ENCODE results near the gene MTA3. TPM values are rescaled to one million over a fixed set of nuclear protein-coding genes. Genes with fewer than 3 reads are reported as not detected.

MTA3 gene
- total and polyA plus RNA-seq, 9 of the 15 experiments (the other 6 are each of a cell fraction or from before 2014, with no cell fraction given): 12.4 to 39.6 (median 23.5) TPM

DNA sequence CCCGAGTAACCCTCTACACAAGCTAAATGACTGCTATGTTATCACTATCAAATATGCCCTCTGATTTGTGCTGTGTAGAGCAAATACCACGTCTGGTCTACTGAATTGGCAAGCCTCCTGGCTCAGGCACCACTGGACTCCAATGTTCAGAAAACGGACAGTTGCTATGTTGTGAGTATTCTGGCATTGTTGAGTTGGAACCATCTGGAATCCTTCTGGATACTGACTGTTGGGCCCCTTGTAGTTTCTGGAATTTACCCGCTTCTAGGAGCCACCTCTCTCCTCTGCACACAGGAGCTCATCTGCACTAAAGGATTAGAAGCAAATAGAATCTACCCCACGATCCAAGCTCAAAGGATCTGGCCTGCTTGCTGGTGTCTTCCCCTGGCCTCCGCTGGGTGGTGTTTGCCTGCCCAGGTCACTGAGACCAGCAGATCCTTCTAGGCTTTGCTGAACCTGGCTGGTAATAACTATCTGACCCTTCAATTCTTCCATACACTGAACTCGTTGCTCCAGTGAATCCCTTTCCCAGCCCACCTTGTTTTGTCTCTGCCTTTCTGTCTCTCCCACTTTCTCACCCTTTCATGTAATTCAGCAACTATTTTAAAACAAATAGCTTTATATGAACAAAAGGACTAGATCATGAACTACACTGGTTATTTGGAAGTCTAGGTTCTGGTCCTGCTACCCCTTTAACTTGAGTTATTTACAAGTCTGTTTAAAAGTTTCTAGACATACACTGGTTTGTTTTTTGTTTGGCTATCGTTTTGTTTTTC lies 226.0 kb downstream of the MTA3 start (continued):
- TF ChIP-seq, protein P1, sequence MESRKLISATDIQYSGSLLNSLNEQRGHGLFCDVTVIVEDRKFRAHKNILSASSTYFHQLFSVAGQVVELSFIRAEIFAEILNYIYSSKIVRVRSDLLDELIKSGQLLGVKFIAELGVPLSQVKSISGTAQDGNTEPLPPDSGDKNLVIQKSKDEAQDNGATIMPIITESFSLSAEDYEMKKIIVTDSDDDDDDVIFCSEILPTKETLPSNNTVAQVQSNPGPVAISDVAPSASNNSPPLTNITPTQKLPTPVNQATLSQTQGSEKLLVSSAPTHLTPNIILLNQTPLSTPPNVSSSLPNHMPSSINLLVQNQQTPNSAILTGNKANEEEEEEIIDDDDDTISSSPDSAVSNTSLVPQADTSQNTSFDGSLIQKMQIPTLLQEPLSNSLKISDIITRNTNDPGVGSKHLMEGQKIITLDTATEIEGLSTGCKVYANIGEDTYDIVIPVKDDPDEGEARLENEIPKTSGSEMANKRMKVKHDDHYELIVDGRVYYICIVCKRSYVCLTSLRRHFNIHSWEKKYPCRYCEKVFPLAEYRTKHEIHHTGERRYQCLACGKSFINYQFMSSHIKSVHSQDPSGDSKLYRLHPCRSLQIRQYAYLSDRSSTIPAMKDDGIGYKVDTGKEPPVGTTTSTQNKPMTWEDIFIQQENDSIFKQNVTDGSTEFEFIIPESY (CRISPR knock-in tag; IDR thresholded peaks at IDR 0.05): no peak
- TF ChIP-seq EGR1 (conservative IDR thresholded peaks at IDR 0.05) (no peak), TRIM28 (IDR thresholded peaks at IDR 0.05) (no peak)

DNA sequence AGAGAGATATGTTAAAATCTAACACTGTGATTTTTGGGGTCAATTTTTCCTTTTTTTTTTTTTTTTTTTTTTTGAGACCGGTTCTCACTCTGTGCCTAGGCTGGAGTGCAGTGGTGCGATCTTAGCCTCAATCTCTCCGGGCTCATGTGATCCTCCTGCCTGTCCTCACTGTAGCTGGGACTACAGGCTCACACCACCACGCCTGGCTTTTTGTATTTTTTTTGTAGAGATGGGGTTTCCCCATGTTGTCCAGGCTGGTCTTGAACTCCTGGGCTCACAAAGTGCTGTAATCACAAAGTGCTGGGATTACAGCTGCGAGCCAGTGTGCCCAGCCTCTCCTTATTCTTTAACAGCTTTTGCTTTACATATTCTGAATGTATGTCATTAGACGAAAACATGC lies 226.8 kb downstream of the MTA3 start:
- BruUV-seq (replicated peaks): no TSS peak
- H3K27ac ChIP-seq (ENCODE audit: extremely low read depth, low read depth, low read length): no peak overlapping the region
- H2AFZ ChIP-seq (ENCODE audit: low read depth, low read length): no peak overlapping the region
- TF ChIP-seq, protein P2, sequence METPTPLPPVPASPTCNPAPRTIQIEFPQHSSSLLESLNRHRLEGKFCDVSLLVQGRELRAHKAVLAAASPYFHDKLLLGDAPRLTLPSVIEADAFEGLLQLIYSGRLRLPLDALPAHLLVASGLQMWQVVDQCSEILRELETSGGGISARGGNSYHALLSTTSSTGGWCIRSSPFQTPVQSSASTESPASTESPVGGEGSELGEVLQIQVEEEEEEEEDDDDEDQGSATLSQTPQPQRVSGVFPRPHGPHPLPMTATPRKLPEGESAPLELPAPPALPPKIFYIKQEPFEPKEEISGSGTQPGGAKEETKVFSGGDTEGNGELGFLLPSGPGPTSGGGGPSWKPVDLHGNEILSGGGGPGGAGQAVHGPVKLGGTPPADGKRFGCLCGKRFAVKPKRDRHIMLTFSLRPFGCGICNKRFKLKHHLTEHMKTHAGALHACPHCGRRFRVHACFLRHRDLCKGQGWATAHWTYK (CRISPR knock-in tag; IDR thresholded peaks at IDR 0.05): no peak
- TF ChIP-seq PRPF4 (IDR thresholded peaks at IDR 0.05; ENCODE audit: insufficient read depth, low read depth, low read length, poor library complexity, severe bottlenecking) (no peak), MEIS2 (IDR thresholded peaks at IDR 0.05; ENCODE audit: partially characterized antibody) (no peak), ZNF121 (CRISPR knock-in tag; conservative IDR thresholded peaks at IDR 0.05) (no peak), BRCA1 (IDR thresholded peaks at IDR 0.05) (no peak), BRCA1 (CRISPR knock-in tag; IDR thresholded peaks at IDR 0.05) (no peak)
- TF ChIP-seq, protein P3, sequence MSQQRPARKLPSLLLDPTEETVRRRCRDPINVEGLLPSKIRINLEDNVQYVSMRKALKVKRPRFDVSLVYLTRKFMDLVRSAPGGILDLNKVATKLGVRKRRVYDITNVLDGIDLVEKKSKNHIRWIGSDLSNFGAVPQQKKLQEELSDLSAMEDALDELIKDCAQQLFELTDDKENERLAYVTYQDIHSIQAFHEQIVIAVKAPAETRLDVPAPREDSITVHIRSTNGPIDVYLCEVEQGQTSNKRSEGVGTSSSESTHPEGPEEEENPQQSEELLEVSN (IDR thresholded peaks at IDR 0.05; ENCODE audit: borderline replicate concordance in 1 of 2, extremely low read depth in 1 of 2, insufficient read depth in 1 of 2, insufficient read length in 1 of 2, low read depth in 1 of 2, low read length in 1 of 2, poor library complexity in 1 of 2, severe bottlenecking in 1 of 2): no peak
- in situ Hi-C loops (cut with MboI): loop anchor here (25.0 kb wide), 1 partner anchor 283 kb away; no protein-coding TSS in a partner anchor
- no peaks in the 10 kb centered on the region for H4K20me1 ChIP-seq (replicated peaks; ENCODE audit: control insufficient read depth, insufficient read depth, low read length)
- H3K9me1 ChIP-seq (ENCODE audit: control insufficient read depth, insufficient read depth, low read length): no peaks in the 10 kb centered on the region
- no peaks in the 10 kb centered on the region for H3K9me3 ChIP-seq (replicated peaks; ENCODE audit: control insufficient read depth, insufficient read depth, low read depth, low read length)
- ATAC-seq: no peak
- H3K36me3 ChIP-seq (ENCODE audit: control insufficient read depth, insufficient read depth, low read length): no peaks in the 10 kb centered on the region
- no peak overlapping the region for H3K4me3 ChIP-seq
- ChIA-PET POLR2A (interaction anchor here (1.5 kb wide), 1 partner anchor 15 kb away, joined by 6 read pairs; no protein-coding TSS in a partner anchor), CTCF (ENCODE audit: low intra/inter-chr PET ratio) (no interaction called here)
- no peak for FAIRE-seq
- 7% methylated on average over 5 of the region's 6 CpGs for WGBS (ENCODE audit: insufficient coverage, low coverage, missing lambda C conversion rate)
- no peaks in the 10 kb centered on the region for H3K79me2 ChIP-seq (ENCODE audit: control insufficient read depth, insufficient read depth, low read length)
- no peak overlapping the region for H3K4me2 ChIP-seq (ENCODE audit: insufficient read depth, low read length)
- H3K27me3 ChIP-seq (ENCODE audit: control insufficient read depth in 2 of 2, insufficient read depth in 2 of 2, low read length in 2 of 2): peaks cover 0 to 13% of the 10 kb centered on the region in 2 experiments; a peak in 3 of 5 replicates
- intact Hi-C loops (cut with micrococcal nuclease): no loop called here
- no peak for DNase-seq (ENCODE audit: extremely low read depth in 1 of 4, low spot score in 3 of 4)
- H3K9ac ChIP-seq (ENCODE audit: insufficient read depth in 1 of 2, low read depth in 2 of 2, low read length in 2 of 2): no peak overlapping the region
- H3K4me1 ChIP-seq (replicated peaks in 1 of 2; ENCODE audit: control insufficient read depth in 2 of 2, insufficient read depth in 2 of 2, low read length in 2 of 2): peaks cover 0 to 6% of the 10 kb centered on the region in 2 experiments; a peak in 1 of 5 replicates

Measured in K562 (cell line).